A549 (cell line): Measurements from ENCODE around the gene TEAD4.

Experiments
- CEBPB ChIP-seq, 2 experiments: fragments of >200 bp in 1 of 2; sonication (Bioruptor Twin) in 1 of 2; formaldehyde crosslinking in 1 of 2; IDR thresholded peaks; 2 replicates each; pipeline ENCODE4 v1.6.1; 2012 to 2016
- CHD2 ChIP-seq: fragments of 150-350 bp; IDR thresholded peaks from 2 replicates; pipeline ENCODE4 v1.6.1; 2014; ENCODE audit warnings: low read length; ENCODE audit not compliant: partially characterized antibody
- EP300 ChIP-seq, 2 experiments: fragments of >200 bp; sonication (Bioruptor Twin); formaldehyde crosslinking; IDR thresholded peaks; 2 replicates in 1 of 2; 3 replicates in 1 of 2; pipeline ENCODE4 v1.6.1; 2016 to 2017
- KDM1A ChIP-seq: fragments of 200-600 bp; sonication (generic); IDR thresholded peaks from 2 replicates; pipeline ENCODE4 v1.6.1; 2016; ENCODE audit warnings: low read depth, mild to moderate bottlenecking
- MAFK ChIP-seq: fragments of 450-650 bp; IDR thresholded peaks from 2 replicates; pipeline ENCODE4 v1.6.1; 2014; ENCODE audit not compliant: partially characterized antibody
- MYC ChIP-seq: IDR thresholded peaks from 2 replicates; pipeline ENCODE4 v1.6.1; 2012; ENCODE audit warnings: mild to moderate bottlenecking, inconsistent platforms, low read length, improper control_type of control experiment, borderline replicate concordance
- POLR2A ChIP-seq: IDR thresholded peaks from 2 replicates; pipeline ENCODE4 v1.6.1; 2012; ENCODE audit warnings: mild to moderate bottlenecking, low read length
- SMC3 ChIP-seq: fragments of >200 bp; sonication (Bioruptor Twin); formaldehyde crosslinking; IDR thresholded peaks from 3 replicates; pipeline ENCODE4 v1.6.1; 2018; ENCODE audit warnings: inconsistent platforms
- TP53 ChIP-seq: fragments of 250-450 bp; sonication (Bioruptor Pico); IDR thresholded peaks from 2 replicates; pipeline ENCODE4 v1.5.0; 2021; ENCODE audit warnings: mild to moderate bottlenecking, moderate library complexity
- TF ChIP-seq, protein P1 (sequence below): fragments of 150-350 bp; IDR thresholded peaks from 2 replicates; pipeline ENCODE4 v1.6.1; 2014; ENCODE audit warnings: low read depth, mild to moderate bottlenecking, low read length
- TF ChIP-seq, protein P2 (sequence below): fragments of >200 bp; sonication (Bioruptor Twin); formaldehyde crosslinking; IDR thresholded peaks from 3 replicates; pipeline ENCODE4 v1.5.1; 2016
- TF ChIP-seq, protein P3 (sequence below): IDR thresholded peaks from 2 replicates; pipeline ENCODE4 v1.6.1; 2012
- TF ChIP-seq, protein P4 (sequence below): fragments of 450-650 bp; IDR thresholded peaks from 2 replicates; pipeline ENCODE4 v1.6.1; 2014; ENCODE audit warnings: antibody characterized with exemption

DNA sequence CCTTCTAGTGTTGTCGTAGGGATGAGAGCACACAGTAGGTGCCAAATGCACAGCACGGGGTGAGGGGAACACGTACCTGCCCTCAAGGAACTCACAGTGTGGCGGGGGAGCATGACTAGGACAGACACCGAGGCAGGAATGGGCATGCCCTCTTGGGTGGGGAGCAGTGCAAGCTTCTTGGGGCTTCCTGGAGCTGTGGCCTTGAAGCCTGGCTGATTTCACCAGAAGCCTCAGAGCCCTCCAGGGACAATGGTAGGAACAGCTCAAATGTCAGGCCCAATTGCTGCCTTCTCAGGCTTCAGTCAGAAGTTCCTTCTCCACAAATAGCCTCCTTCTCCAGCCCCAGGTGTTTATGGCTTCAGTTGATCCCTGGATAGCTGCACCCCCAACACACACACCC, 43.4 kb downstream of the TEAD4 start:
- TF ChIP-seq POLR2A: no peak
- TF ChIP-seq, protein P1, sequence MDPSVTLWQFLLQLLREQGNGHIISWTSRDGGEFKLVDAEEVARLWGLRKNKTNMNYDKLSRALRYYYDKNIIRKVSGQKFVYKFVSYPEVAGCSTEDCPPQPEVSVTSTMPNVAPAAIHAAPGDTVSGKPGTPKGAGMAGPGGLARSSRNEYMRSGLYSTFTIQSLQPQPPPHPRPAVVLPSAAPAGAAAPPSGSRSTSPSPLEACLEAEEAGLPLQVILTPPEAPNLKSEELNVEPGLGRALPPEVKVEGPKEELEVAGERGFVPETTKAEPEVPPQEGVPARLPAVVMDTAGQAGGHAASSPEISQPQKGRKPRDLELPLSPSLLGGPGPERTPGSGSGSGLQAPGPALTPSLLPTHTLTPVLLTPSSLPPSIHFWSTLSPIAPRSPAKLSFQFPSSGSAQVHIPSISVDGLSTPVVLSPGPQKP: no peak
- TF ChIP-seq, protein P2, sequence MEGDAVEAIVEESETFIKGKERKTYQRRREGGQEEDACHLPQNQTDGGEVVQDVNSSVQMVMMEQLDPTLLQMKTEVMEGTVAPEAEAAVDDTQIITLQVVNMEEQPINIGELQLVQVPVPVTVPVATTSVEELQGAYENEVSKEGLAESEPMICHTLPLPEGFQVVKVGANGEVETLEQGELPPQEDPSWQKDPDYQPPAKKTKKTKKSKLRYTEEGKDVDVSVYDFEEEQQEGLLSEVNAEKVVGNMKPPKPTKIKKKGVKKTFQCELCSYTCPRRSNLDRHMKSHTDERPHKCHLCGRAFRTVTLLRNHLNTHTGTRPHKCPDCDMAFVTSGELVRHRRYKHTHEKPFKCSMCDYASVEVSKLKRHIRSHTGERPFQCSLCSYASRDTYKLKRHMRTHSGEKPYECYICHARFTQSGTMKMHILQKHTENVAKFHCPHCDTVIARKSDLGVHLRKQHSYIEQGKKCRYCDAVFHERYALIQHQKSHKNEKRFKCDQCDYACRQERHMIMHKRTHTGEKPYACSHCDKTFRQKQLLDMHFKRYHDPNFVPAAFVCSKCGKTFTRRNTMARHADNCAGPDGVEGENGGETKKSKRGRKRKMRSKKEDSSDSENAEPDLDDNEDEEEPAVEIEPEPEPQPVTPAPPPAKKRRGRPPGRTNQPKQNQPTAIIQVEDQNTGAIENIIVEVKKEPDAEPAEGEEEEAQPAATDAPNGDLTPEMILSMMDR: no peak
- no peak for TF ChIP-seq MYC
- TF ChIP-seq EP300 (IDR thresholded peaks at IDR 0.05): no peak
- TF ChIP-seq TP53 (CRISPR knock-in tag): no peak
- no peak for TF ChIP-seq CEBPB (IDR thresholded peaks at IDR 0.05)
- TF ChIP-seq, protein P3, sequence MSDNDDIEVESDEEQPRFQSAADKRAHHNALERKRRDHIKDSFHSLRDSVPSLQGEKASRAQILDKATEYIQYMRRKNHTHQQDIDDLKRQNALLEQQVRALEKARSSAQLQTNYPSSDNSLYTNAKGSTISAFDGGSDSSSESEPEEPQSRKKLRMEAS: no peak
- TF ChIP-seq, protein P4, sequence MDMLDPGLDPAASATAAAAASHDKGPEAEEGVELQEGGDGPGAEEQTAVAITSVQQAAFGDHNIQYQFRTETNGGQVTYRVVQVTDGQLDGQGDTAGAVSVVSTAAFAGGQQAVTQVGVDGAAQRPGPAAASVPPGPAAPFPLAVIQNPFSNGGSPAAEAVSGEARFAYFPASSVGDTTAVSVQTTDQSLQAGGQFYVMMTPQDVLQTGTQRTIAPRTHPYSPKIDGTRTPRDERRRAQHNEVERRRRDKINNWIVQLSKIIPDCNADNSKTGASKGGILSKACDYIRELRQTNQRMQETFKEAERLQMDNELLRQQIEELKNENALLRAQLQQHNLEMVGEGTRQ: no peak
- TF ChIP-seq KDM1A: no peak
- TF ChIP-seq CHD2: no peak
- no peak for TF ChIP-seq MAFK
- no peak for TF ChIP-seq SMC3
